GM18499 (cell line): ENCODE measurements around the gene ANKRD18B.
"Not testable (repeated sequence)": the region's sequence is repeated elsewhere in the genome, so short reads cannot be mapped to it uniquely, and the experiment has no call there.

ENCODE experiments used
- ATAC-seq: cut with Tn5 transposase; IDR thresholded peaks from one replicate; pipeline ENCODE4 v1.9.1; 2021; ENCODE audit warnings: moderate number of reproducible peaks; ENCODE audit not compliant: insufficient read depth, unreplicated experiment

The ANKRD18B gene

DNA sequence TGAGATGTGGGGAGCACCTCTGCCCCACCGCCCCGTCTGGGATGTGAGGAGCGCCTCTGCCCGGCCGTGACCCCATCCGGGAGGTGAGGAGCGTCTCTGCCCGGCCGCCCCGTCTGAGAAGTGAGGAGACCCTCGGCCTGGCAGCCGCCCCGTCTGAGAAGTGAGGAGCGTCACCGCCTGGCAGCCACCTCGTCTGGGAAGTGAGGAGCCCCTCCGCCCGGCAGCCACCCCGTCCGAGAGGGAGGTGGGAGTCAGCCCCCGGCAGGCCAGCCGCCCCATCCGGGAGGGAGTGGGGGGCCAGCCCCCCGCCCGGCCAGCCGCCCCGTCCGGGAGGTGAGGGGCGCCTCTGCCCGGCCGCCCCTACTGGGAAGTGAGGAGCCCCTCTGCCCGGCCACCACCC, 76.9 kb downstream of the ANKRD18B start:
- not testable (repeated sequence) for ATAC-seq

DNA sequence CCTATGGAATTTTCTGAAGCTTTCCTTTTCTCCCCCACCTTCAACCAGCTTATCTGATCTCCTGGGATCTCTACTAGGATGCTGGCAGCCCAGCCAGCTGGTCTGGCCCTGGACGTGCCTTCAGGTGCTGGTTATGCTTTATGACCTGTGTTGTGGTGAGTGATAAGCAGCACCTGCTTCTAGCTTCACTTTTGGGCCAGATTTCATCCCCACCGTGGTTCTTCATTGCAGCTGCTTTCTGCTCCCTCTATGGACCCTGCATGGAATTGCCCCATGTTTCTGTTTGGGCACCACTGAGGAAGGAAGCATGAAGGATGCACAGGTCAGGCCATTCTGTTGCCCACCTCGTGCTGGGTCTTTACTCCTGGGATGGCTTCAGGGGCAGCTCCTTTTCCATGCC, 80.2 kb downstream of the ANKRD18B start:
- ATAC-seq, result not testable (repeated sequence)

DNA sequence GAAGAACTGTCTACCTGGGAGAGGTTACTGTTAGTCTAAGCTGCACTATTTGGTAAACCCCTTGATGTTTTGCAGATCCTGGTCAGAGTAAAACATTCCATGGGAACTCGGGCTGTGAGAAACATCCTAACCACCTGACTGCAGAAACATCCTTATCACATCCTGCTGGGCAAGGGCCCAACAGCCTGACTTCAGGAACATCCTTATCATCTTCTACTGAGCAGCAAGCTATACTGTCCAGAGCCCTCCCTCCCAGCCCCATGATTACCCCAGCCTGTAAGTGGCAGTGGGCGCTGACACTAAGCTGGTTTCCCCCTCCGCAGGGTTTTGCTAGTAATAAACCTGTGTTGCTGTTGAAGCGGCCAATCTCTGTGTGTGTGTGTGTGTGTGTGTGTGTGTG, 80.9 kb downstream of the ANKRD18B start:
- ATAC-seq, result not testable (repeated sequence)

DNA sequence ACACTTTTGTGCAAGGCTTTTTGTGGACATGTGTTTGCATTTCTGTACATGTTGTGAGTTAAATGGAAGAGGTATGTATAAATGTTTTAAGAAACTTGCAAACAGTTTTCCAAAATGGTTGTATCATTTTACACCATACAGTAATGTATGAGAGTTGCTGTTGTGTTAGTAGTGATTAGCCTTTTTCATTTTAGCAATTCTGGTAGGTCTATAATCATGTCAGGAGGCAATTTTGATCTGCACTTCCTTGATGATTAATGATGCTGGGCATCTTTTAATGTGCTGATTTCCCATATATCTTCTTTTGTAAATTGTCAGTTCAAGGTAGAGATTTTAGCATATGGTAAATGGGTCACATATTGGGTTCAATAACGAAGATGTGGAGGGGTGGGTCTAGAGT, 87.3 kb downstream of the ANKRD18B start:
- ATAC-seq, result no peak

DNA sequence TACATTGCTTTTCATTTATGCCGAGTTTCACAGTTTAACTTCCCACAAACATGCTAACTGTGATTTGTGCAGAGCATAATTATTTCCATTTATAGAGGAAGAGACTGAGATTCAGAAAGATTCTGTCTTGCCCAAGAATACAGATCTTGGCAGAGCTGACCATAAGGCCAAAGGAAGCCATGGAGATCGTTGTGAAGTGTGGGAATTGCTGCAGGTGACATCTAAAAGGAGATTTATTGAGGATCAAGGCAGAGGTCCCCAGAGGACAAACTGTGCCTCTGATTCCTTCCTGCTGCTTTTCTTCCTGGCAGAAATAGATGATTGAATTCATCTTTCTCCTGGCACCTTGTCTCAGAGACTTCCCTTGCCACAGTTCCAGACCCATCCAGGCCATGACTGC, 88.4 kb downstream of the ANKRD18B start:
- ATAC-seq, result not testable (repeated sequence)

DNA sequence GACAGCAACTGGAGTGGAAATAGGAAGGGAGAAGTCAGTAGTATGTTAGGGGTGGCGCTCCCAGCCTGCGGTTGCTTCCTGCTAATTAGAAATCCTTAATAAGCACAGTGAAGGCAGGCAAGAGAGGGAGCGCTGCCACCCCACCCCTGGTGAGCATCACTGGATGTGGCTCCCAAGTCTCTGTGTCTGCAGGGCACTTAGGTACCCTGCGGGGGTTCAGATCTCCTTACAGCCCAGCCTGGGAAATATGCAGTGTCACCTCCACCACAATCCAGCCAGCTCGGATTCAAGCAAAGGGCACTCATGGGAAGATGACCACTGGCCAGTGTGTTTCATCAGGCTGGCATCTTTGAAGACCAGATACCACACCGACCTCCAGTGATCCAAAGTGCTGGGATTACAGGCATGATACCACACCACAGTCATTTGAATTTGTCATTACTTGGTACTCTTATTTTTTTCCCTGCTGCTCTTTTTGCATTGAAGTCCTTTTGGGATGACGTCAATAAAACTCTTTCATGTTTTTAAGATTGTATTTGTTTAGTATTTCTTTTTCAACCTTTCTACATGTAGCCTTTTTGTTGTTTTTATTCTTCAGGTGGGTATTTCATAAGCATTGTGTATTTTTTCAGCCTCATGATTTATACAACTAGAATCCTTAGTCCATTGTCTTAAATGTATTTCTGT, 90.1 kb downstream of the ANKRD18B start:
- ATAC-seq, result no peak

DNA sequence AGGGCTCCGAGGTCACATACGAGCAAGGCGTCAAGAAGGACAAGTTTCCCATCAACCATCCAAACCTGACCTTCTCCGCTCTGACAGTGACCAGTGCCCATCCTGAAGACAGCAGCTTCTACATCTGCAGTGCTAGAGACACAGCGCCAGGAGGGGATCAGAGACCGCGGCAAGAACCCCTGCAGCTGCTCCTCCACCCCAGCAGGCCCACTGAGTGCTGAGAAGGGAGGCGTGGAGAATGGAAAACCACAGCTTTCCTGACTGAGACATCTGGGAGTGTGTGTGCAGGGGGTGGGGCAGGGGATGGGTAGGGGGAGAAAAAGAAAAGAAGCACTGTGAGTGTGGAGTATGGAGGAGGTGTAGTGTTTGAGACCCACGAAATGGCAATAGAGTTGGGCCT, 94.3 kb downstream of the ANKRD18B start:
- ATAC-seq, result not testable (repeated sequence)

DNA sequence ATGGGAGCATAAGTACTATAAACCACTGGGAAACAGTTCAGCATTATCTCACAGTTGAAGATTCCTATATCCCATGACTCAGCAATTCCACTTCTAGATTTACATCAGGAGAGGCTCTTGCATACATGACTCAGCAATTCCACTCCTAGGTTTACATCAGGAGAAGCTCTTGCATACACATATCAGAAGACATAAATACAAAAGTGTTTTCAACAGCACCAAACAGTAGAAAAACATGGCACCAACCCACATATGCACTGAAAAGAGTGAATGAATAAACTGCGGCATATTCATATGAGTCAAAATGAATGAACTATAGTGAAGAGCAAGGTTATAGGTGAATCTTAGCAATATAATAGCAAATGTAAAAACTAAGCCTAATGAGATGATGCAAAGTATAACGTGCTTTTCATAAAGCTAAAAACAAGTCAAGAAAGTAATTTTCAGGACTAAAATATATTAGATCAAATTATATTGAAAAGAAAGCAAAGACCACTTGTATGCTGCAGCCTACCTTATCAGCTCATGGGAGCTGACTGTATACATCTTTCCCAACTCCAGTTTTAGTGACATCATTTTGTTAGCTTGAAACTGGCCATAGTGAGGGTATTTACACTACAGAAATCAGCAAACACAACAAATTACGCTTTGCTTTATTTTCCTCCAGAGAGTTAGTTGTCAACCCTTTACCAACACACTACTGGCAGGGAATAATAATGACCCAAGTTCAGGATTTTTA, 95.8 kb downstream of the ANKRD18B start:
- no peak for ATAC-seq

DNA sequence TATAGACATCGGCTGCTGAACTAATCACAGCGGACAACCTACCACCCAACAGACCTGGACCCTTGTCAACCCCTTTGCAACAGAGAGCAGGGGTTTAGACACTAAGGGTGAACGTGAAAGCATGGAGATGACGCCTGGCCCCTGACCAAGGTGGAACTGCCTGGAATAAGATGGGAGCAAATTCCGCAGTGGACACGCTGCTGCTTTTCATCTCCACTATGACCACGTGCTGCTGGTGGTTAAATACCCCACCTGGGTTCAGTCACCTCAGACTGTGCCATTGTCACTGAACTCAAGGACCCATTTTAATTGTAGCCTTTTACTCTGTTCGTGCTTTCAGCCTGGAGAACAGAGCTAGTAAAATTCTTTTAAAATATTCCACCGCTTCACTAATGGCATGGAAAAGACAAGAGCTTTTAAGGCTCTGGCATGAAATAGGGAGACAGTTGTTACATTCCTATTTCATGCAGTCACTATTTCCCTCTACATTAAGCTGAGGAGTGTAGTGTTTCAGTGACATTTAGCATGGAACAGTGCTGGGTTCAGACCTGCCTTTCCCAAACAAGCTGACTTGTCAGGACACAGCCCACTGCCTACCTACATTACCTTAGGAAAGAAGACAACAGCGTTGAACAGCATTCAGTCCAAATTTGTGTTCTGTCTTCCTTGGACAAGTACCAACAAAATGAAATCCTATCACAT, 96.8 kb downstream of the ANKRD18B start:
- ATAC-seq, result no peak
